SK-N-MC (cell line): Measurements from ENCODE around the gene CEACAM21.

Source experiments
- EZH2 ChIP-seq: fragments of 200-600 bp; sonication (generic); IDR thresholded peaks from one replicate; pipeline ENCODE4 v1.6.1; 2017; ENCODE audit warnings: antibody characterized with exemption
- FOXP2 ChIP-seq: optimal IDR thresholded peaks from 2 replicates; pipeline ENCODE3; 2011; ENCODE audit warnings: mild to moderate bottlenecking, moderate library complexity; ENCODE audit not compliant: insufficient read depth; ENCODE audit errors: extremely low read length, control extremely low read depth
- POLR2AphosphoS5 ChIP-seq: IDR thresholded peaks from 2 replicates; pipeline ENCODE4 v1.6.1; 2012; ENCODE audit warnings: mild to moderate bottlenecking, low read depth, low read length, borderline replicate concordance

DNA sequence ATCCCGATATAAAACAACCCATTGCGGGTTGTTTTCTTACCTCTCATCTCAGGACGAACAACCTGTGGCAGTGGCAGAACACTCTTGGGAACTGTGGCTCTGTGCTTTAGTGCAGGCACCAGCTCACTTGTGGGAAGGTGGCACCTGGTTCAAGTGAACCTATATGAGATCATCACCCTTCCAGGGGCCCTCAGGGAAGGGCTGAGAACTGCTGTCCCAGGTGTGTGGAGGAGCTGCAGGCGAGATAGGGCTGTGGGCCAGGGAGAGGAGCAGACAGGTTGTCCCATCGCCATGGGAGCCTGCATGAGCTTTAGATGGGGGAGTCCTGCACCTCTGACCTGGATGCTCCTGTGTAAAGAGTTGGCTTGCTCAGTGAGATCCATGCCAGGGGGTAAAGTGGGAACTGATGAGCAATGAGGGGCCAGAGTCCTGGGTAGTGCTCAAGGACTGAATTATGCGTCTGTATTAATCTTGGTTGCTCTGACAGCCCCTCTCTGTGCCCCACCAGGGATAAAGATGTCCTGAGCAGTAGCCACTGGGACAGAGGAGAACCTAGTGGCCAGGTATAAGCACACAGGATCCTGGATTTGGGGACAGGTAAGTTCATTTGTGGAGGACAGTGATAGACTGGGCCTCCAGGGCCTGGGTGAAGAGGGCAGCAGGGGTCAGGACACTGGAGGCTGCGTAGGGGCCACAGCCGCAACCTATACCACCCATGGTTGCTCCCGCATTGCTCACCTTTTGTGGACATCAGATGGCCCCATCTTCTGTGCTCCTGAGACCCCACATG lies 42.2 kb downstream of the CEACAM21 start:
- TF ChIP-seq POLR2AphosphoS5 (no peak), EZH2 (no peak), FOXP2 (no peak)
